NCI-H128 (cell line): Measurements from ENCODE around the gene BLNK.

Experiments
- DNase-seq: peaks from one replicate; lab custom pipeline; 2025; ENCODE audit not compliant: unreplicated experiment; lab: John Stamatoyannopoulos, UW

BLNK gene

DNA sequence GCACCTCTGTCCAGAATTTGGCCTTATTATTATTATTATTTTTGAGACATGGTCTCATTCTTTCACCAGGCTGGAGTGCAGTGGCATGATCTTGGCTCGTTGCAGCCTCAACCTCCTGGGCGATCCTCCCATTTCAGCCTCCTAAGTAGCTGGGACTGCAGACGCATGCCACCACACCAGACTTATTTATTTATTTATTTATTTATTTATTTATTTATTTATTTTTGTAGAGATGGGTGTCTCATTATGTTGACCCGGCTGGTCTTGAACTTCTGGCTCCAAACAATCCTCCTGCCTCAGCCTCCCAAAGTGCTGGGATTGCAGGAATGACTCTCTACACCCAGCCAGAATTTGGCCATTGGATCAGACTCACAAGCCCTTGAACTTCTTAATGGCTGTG, 6.4 kb downstream of the BLNK start:
- no peak for DNase-seq

DNA sequence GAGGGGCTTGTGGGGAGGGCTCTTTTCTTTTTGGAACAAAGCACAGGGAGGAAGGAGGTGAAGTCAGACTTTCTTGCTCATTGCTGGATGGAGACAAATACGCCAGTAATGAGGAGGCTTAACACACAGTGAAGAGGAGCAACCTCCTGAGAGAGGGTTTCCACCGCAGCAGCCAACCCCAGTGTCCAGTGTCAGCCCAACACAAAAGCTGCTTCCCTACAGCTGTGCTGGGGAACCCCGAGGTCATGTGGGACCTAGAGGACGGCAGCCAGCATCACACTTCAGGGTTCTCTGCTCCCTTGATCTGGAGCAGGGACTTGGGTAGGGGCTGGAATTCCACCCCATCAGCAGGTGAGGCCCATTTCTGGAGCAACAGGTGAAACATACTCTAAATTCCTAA, 7.7 kb downstream of the BLNK start:
- DNase-seq, result no peak

DNA sequence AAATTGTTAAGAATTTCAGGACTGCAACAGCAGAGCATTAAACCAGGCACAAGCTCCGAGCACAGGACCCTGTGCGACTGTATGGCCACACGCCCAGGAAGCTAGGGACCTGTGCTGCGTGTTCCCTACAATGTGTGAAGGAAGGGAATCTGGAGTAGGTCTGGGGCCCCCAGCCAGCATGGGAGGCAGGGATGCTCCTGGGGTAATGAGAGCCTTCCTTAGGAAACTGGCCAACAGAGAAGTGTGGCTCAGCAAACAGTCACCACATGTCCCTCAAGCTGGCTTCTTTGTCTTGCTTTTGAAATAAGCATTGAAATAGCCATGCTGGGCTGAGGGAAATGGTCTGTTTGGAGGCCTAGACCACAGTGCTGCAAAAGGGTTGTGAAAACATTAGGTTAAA, 8.2 kb downstream of the BLNK start:
- DNase-seq, result no peak

DNA sequence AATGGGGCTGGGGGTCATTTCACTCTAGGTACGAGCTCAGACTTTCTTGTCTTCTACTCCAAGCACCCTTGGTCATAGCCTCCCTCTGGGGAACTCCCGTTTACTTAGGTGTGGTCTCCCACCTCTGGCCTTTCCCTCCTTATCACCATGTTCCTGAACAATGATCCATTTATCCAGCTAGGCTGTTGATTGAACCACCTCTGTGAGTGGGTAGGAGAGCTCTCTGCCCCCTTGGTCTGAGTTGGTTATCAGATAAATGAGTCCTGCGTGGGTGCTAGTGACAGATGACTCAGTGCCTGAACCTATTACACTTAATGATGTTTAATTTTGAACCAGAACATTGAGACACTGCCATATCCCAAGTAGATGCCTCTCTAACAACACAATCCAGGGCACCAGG, 9.4 kb downstream of the BLNK start:
- no peak for DNase-seq

DNA sequence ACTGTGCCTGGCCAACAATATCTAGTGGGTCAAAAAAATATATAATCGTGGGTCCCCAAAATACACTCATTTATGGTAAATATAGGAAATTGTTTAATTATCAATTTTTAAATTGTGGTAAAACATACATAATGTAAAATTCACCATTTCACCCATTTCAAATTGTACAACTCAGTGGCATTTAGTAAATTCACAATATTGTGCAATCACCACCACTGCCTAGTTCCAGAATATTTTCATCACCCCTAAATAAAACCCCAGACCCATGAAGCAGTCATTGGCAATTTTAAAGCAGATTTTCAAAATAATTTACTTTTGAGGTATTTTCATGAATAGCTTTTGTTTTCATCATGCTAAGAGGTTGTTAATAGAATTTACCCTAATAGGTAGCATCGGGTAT, 10.2 kb downstream of the BLNK start:
- no peak for DNase-seq

DNA sequence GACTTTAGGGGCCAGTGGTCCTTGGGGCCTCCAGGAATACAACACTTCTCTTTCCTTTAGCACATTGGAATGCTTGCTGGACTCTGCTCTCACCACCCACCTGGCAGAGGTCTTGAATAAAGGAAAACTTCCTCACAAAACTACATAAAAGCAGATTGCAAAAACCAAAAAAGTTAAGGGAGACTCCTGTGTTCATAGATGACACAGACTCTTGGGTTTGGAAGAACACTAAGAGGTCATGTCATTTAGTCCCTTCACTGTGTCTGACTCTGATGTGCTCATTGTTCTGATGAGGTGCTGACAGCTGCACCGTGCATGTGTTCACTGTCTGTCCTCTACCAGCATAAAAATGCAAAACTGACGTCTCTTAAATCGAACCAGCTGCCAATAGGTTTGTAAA, 11.4 kb downstream of the BLNK start:
- DNase-seq, result no peak

DNA sequence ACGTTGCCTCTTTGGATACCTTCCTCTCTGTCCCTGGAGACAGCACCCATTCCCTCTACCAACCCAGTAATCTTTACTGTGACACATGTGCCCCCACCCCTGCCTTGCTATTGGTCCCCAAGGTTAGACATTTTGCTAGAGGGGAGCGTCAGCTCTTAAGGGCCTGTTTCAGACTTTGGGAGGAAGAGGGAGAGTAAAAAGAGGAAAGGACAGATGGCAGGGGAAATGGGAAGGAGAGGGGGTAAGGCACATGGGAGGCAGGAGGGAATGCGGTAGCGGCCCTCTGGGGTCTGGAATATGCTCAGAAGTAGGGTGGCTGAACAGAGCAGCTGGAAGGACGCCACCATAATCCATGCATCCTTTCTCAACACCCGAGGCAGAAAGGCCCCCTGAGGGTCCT, 12.2 kb downstream of the BLNK start:
- DNase-seq, result no peak

DNA sequence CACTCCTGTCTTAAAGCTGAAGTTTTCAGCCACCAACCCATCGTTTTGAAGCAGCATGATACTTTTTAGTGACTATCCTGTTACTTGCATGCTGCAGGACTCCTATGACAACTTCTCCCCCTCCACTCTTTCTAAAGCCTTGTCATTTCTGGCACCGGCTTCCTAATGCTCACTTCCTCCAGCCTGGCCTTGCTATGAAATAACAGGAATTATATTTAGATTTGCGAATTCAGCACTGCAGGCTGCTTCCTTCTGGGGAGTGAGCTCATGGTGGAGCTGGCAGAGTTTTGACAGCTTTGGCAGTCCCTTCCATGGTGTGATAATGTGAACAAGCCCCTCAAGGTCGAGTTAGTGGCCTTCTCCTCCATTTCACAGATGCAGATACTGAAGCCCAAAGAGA, 13.4 kb downstream of the BLNK start:
- DNase-seq, result no peak

DNA sequence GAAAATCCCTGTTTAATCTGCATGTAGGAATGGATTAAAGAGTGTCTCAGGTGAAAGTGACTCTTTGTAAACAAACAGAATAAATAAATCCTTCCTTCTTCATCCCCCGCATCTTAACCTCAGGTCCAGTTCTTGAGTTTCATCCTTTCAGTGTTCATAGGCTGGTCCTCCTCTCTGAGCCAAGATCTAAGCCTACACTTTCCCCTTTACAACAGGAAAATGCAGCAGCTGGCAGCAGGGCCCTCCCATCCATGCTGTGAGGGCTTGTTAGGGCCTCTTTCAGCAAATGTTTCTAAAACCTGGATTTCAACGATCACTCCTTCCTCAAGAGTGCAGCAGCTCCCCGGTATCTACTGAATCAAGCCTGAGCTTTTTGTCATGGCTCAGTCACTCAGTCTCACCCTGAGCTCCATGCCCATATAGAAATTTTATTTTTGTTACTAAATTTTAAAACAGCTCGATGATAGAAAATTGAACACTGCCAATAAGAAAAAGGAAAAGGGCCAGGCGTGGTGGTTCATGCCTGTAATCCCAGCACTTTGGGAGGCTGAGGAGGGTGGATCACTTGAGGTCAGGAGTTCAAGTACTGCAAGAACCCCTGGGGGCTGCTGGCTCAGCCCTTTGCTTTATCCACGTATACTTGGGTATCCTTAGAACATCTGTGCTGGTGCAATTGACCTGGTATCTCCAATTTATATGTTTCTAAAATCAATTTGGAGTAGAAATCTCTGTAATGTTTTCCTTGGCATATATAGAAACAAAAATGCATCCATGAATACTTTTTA, 15.6 kb downstream of the BLNK start:
- DNase-seq, result no peak

DNA sequence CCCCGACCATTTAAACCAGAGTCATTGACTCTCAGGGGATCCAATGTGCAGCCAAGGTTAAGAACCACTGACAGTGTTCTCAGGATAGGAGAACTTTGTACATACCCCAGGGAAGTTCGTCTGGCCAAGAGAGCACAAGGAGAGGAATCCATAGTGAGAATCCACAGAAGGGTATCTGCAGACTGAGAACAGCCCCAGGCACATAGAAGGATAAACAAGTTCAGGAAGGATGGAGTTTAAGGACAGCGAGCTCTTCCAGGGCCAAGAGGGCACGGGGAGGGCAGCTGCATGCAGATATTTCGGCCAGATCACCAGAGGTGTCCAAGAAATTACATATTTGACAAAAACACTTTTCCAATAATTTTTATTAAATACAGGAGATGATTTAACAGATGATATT, 16.4 kb downstream of the BLNK start:
- no peak for DNase-seq

DNA sequence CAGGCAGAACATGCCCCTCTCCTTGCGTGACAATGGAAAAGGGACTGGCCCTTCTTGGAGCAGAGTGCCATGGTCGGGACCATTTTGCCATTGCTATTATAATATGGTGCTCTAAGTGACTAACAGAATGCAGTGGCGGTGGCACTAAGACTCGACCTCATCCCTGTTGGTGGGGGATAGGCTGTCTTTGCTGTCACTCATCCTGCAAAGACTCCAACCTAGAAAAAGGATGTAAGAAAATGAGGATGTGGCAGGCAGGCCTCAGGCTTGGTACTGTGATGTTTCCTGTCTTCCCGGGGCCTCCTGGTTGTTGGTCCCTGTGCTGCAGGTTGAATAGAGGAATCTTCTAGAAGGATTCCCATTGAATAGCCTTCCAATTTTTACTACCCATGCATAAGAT, 18.6 kb downstream of the BLNK start:
- no peak for DNase-seq

DNA sequence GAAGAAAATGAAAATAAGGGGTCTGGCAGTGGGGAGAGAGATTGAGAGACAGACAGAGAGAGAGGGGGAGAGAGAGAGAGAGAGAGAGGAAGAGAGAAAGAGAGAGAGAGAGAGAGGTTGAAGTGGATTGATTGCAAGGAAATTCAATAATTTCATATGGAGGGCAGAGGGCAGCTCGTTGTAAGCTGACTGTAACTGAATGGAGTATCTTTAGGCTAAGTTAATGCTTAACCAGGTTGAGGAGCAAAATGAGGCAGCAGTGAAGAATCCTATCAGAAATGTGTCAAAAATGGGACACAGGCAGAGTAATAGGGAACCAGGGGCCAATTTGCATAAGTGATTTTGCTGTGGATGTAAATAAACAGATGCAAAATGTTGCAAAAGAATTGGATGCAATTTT, 21.0 kb downstream of the BLNK start:
- no peak for DNase-seq

DNA sequence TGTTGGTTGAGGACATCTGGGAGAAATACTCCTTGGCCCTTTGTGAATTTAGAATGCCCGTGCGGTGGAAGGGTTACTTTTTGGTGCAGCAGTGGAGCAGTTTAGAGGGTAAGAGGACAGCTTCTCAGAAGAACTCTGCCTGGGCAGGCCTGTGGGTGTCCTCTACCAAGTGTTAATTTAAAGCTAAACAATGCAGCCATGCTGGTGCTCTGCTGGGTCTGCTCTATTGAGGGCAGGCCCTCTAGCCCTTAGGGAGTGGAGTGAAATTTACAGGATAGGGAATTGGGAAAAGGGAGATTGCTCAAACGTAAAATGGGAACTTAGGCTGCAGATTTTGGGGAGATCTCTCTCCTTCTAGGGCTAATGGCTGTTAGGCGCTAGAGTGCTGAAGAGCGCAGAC, 22.1 kb downstream of the BLNK start:
- DNase-seq, result no peak

DNA sequence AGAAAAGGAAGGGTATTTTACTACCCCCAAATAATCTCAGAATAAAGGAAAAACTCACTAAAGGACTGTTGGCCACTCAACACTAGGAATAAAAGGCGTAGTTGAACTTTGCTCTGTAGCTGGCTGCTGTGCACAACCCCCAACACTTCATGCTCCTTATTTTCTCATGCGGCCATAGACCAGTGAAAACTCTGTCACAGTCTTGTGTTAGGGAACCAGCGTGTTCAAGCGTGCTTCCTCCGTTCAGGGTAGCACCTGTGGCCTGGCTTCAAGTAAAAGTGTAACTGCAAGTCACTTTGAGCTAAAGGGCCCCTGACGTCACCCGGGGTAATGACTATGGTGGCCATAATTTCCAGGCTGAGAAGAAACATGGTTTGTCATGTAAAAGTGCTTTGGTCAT, 27.0 kb downstream of the BLNK start:
- DNase-seq, result no peak

DNA sequence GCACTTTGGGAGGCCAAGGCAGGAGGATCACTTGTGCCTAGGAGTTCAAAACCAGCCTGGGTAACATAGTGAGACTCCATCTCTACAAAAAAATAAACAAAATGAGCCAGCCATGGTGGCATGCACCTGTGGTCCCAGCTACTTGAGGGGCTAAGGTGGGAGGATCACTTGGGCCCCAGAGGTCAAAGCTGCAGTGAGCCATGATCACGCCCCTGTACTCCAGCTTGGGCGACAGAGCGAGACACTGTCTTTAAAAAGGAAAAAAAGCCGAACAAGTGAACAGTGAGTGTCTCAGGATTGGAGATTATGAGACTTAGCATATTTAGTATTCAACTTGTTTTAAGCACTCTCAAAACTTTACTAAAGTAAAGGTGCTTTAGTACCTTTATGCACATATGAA, 28.1 kb downstream of the BLNK start:
- DNase-seq, result no peak

DNA sequence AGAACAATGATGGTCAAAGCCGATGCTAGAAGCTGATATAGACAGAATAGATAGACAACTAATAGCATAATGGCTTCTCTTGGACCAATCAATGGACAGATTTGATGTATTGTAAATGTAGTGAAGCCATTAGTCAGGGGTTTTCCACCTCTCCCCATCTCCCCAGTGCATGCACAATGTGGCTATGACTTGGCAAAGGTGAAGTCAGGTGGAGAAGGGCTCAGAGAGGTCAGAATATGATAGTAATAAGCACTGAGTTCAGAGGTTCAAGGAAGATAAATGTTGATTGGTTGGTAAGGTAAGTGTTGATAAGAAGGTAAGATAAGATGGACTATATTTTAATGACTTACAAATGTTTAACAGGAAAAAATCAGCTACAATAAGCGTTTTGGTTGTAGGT, 28.5 kb downstream of the BLNK start:
- DNase-seq, result no peak

DNA sequence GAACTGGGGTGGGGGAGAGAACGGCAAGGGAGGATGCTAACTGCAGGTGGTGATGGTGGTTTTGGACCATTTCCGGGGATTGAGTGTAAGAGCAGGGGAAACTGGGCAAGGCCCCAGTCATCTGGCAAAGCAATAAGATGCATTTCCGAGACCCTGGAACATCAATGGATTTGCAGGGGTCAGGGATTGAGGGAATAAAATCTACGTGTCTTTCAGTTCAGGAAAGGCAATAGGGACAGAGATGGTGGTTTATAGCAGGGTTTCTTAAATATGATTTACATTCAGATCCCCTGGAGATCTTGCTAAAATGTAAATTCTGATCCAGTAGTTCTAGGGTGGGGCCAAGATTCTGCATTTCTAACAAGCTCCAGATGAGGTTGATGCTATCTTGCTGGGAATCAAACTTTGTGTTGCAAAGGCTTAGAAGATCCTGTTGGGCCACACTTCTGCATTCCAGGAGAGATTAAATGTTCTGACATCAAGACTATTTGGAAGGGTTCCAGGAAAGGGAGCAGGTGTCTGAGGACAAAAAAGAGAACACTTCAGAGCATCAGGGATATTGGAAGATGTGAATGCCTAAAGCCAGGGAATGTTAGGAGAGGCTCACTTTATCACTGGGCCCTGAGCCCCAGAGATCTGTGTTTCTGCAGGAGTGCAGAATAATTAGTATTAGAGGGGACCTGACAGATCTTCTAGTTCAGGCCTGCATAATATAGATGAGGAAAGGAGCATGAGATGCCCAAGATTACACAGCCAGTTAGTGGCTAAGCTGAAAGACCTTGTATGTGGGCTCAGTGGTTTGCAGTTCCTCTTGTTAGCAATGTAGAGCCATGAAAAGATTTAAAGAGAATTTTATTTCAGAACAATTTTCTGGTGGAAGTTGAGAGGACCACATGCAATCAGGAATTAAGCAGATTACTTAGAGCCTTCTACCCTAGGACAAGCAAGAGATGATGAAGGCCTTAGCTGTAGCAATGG, 32.4 kb downstream of the BLNK start:
- no peak for DNase-seq

DNA sequence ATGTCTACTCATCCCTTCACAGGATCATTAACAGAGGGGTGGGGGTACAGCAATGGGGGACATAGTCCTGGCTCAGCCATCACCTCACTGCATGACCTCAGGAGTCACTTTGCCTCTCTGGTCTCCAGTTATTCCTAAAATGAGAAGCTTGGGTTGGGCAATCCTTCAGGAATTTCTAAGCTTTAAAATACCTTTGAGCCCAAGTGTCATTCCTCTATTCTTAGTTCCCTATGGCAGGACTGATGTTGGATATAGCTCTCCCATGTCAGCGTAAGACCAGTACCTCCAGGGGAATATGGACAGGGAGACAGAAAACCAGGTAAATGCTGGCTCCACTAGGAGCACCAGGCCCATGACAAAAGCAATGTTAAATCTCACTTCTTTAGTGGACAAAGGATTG, 34.5 kb downstream of the BLNK start:
- DNase-seq, result no peak

DNA sequence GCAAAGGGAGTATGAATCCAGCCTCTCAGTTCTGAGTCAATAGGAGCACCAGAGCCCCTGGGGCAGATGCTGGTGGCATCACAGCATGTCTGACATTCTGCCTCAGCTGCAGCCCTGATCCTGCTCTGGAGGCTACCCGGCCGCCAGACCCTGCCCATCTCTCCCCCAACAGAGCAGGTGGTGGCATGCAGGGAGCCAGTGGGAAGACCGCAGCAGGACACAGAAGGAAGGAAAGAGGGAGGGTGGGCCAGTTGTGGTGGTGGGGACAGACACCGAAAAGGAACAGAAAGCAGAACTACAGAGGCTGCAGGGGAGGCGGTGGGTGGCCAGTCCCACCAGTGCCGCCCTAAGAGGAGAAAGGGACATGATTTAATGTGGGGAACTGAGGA, 35.3 kb downstream of the BLNK start:
- no peak for DNase-seq

DNA sequence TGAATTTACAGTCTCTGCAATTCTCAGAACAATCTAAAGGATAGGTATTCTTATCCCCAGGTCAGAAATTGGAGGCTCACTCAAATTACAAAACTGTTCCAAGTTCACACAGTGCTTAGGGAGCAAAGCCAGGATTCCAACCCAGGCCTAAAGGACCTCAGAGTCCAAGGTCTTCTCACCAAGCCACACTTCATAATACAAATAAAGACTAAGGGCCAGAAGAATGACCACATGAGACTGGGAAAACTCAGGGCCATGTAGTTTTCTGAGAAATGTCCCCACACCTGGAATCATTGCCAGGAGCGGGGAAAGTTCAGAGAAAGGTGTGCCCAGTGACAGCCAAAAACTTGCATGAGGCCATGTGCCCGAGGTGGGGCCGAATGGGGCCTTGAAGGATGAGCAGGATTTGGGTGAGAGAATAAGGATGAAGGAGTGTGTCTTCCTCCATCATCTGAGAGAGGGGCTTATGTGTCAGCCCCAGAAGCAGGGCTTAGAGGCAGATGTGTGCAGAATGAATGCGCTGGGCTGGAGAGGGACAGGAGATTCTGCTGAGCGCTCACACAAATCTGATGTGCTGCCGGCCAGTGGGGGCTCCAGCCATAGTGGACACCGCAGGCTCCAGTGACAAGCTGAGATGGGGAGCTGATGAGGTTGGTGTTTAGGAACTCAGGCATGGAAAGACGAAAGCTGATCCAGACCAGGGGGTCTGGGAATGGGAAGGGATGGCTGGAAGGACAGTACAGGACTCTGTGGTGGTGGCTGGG, 35.9 kb downstream of the BLNK start:
- DNase-seq, result no peak

DNA sequence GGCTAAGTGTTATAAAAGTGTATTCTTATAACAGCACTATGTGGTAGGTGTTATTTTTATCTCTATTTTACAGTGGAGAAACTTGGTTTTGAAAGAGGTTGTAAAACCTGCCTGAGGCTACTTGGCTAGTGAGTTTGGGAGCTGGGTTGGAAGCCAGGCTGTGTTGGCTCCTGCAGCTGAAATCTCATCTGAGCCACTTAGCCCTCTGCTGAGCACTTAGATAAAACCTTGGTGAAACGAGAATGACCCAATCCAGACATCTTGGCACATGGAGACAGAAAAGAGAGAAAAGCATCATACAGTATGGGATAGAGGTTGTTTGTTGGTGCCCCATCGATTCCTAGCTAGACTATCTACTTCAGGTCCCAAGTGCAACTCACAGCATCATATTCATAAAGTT, 37.4 kb downstream of the BLNK start:
- DNase-seq, result no peak

DNA sequence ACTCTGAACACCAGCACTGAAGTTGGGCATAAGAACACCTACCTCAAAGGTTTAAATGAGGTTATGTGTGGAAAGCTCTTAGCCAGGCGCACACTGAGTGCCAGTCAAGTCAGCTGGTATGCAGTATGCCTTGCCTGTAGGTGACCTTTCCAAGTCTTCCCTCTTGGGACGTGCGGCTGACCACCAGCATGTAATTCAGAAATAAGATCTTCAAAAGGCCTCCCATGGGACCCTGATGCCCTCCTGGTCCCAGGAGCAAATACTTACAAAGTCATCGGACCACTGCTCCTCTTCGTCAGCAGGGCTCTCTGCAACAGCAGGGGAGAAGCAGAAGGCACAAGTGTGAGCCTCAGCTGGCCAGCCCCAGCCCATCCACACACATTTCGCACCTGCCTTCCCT, 40.8 kb downstream of the BLNK start:
- no peak for DNase-seq
